OCI-LY7 (cell line): ENCODE measurements around the gene STAP2. TPM values are rescaled to one million over a fixed set of nuclear protein-coding genes. Genes with fewer than 3 reads are reported as not detected.

Experiments
- BruUV-seq: library from RNA; stranded (reverse); fragments of 400-500 nt; replicated peaks from 2 replicates; lab custom pipeline; 2021; lab: Mats Ljungman, UMichigan
- CTCF ChIA-PET: fragments of 300-600 bp; sonication (Branson Sonifier 250); formaldehyde crosslinking; loops from one replicate; lab custom pipeline; 2022; ENCODE audit warnings: antibody characterized with exemption; ENCODE audit not compliant: unreplicated experiment; lab: Charles Lee
- POLR2A ChIA-PET: fragments of 300-600 bp; sonication (Branson Sonifier 250); formaldehyde crosslinking; loops from one replicate; lab custom pipeline; 2022; ENCODE audit warnings: antibody characterized with exemption; lab: Charles Lee
- DNase-seq: peaks from one replicate; pipeline ENCODE4 v3.0.0-alpha.2; 2015; ENCODE audit warnings: low spot score
- H2AFZ ChIP-seq: fragments of 200-600 bp; sonication (generic), shearing (Covaris generic); 2 replicates; pipeline ENCODE4 v1.6.1; 2014; ENCODE audit warnings: mild to moderate bottlenecking, antibody characterized with exemption, low read length, moderate library complexity
- H3K27ac ChIP-seq: fragments of 200-600 bp; sonication (generic); 2 replicates; pipeline ENCODE4 v1.5.1; 2014; ENCODE audit warnings: mixed run types, low read depth, mild to moderate bottlenecking, moderate library complexity, low read length, inconsistent platforms; ENCODE audit not compliant: poor library complexity, severe bottlenecking
- H3K36me3 ChIP-seq: fragments of 200-600 bp; sonication (generic); 2 replicates; pipeline ENCODE4 v1.6.1; 2014; ENCODE audit warnings: mild to moderate bottlenecking, antibody characterized with exemption, low read length, moderate library complexity, mixed read lengths; ENCODE audit not compliant: insufficient read depth
- H3K4me1 ChIP-seq: fragments of 200-600 bp; sonication (generic); 2 replicates; pipeline ENCODE4 v1.5.1; 2014; ENCODE audit warnings: mild to moderate bottlenecking, low read length; ENCODE audit not compliant: insufficient read depth, poor library complexity, severe bottlenecking
- H3K4me2 ChIP-seq: fragments of 200-600 bp; sonication (generic); 2 replicates; pipeline ENCODE4 v1.6.1; 2014; ENCODE audit warnings: mild to moderate bottlenecking, low read length
- H3K4me3 ChIP-seq: fragments of 200-600 bp; sonication (generic); 2 replicates; pipeline ENCODE4 v1.5.1; 2014; ENCODE audit warnings: mild to moderate bottlenecking, low read depth, low read length; ENCODE audit not compliant: poor library complexity, severe bottlenecking
- H3K79me2 ChIP-seq: fragments of 200-600 bp; sonication (generic); 2 replicates; pipeline ENCODE4 v1.6.1; 2016; ENCODE audit warnings: low read depth, mild to moderate bottlenecking, low read length, moderate library complexity, mixed read lengths; ENCODE audit not compliant: insufficient read depth
- H3K9me2 ChIP-seq: fragments of 200-600 bp; sonication (generic); 2 replicates; pipeline ENCODE4 v1.6.1; 2016; ENCODE audit warnings: mild to moderate bottlenecking, low read length, mixed read lengths; ENCODE audit not compliant: insufficient read depth
- H3K9me3 ChIP-seq: fragments of 200-600 bp; sonication (generic); 2 replicates; pipeline ENCODE4 v1.6.1; 2014; ENCODE audit warnings: mild to moderate bottlenecking, mixed run types, low read length, mixed read lengths
- H4K20me1 ChIP-seq: fragments of 200-600 bp; sonication (generic); 2 replicates; pipeline ENCODE4 v1.6.1; 2014; ENCODE audit warnings: mild to moderate bottlenecking, antibody characterized with exemption, low read length, moderate library complexity, mixed read lengths; ENCODE audit not compliant: insufficient read depth
- CTCF ChIP-seq: fragments of 200-600 bp; sonication (generic); conservative IDR thresholded peaks from 2 replicates; pipeline ENCODE4 v1.5.1; 2014; ENCODE audit warnings: mild to moderate bottlenecking, antibody characterized with exemption, low read length, moderate library complexity, mixed read lengths
- EZH2phosphoT487 ChIP-seq: fragments of 200-600 bp; sonication (generic); IDR thresholded peaks from 2 replicates; pipeline ENCODE4 v1.6.1; 2018; ENCODE audit warnings: low read depth, borderline replicate concordance, mild to moderate bottlenecking, mixed run types, antibody characterized with exemption, low read length, moderate library complexity, mixed read lengths
- intact Hi-C: fragments of 100-400 bp; cut with micrococcal nuclease; formaldehyde crosslinking; loops from one replicate; pipeline ENCODE4 v1.10.0; 2022; ENCODE audit not compliant: unreplicated experiment
- total RNA-seq, 2 experiments: library from RNA; depleted of rRNA in 1 of 2; stranded (reverse); fragments of >200 nt in 1 of 2; shearing (Covaris generic) in 1 of 2; gene quantifications; 2 replicates each; pipeline ENCODE4 v1.2.3, GENCODE V29; 2014 to 2022

STAP2 gene
- total RNA-seq, 2 experiments from 2014 or later = 1.2 to 1.3 TPM

- TF ChIP-seq EZH2phosphoT487 = no peak
- no peak for TF ChIP-seq CTCF
- Histone ChIP-seq H4K20me1 (peaks cover 27% of the 10 kb centered on the region), H3K27ac (no peak overlapping the region), H3K9me2 (no peaks in the 10 kb centered on the region), H3K79me2 (peaks cover 25% of the 10 kb centered on the region; the same call in 1 of the 2 replicates), H3K4me2 (peak overlapping the region; percentile 78), H3K4me3 (no peak overlapping the region), H3K36me3 (no peaks in the 10 kb centered on the region), H3K4me1 (peaks cover 54% of the 10 kb centered on the region), H2AFZ (no peak overlapping the region), H3K9me3 (no peaks in the 10 kb centered on the region)
- intact Hi-C loops = loop anchor here (1.0 kb wide), 1 partner anchor 26 kb away; the partner anchor contains the start of gene SH3GL1
- ChIA-PET CTCF (no interaction called here), POLR2A (no interaction called here)
- no TSS peak for BruUV-seq
- DNase-seq = no peak
These were observed 36.0 kb upstream of the STAP2 start for GRCh38 chr19:4374498-4375163.

GRCh38 chr19:4373601-4374497 lies 35.2 kb upstream of the STAP2 start:
- ChIA-PET CTCF (no interaction called here), POLR2A (no interaction called here)
- Histone ChIP-seq H3K9me2 (no peaks in the 10 kb centered on the region), H4K20me1 (peaks cover 20% of the 10 kb centered on the region), H3K36me3 (no peaks in the 10 kb centered on the region), H3K79me2 (peaks cover 18% of the 10 kb centered on the region; the same call in 1 of the 2 replicates), H3K4me3 (no peak overlapping the region), H3K4me1 (peaks cover 54% of the 10 kb centered on the region), H3K9me3 (no peaks in the 10 kb centered on the region), H2AFZ (no peak overlapping the region), H3K27ac (no peak overlapping the region), H3K4me2 (no peak overlapping the region)
- no peak for DNase-seq
- BruUV-seq = no TSS peak
- intact Hi-C loops = no loop called here
- TF ChIP-seq EZH2phosphoT487 (no peak), CTCF (no peak)
